ENCODE data around the gene ADAMTS1. TPM values are rescaled to one million over a fixed set of nuclear protein-coding genes. Genes with fewer than 3 reads are reported as not detected.
A peak's percentile ranks its signal among the peaks of the same experiment; 100 is the strongest.
"Not testable (repeated sequence)": the region's sequence is repeated elsewhere in the genome, so short reads cannot be mapped to it uniquely, and the experiment has no call there.

Gene ADAMTS1
- total RNA-seq, 1 donor from 2014 or later: 67.5 TPM

DNA sequence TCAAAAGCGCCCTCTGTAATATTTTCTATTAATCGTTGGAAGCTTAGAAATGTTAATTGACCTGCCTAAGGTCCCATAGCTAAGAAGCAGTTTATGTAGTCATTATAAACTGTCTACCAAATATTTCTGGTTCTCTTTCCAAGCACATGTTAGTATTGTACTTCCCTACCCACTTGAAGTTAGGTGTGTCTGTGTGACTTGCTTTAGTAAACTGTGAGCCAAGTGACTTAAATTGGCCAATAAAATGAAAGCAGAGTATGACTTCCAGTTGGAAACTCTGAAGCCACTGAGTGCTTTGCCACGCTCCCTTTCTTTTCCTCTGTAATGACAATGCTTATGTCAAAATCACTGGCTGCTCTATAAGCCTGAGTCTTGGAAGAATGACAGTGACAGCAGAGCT is 20.6 kb upstream of the ADAMTS1 start:
- DNase-seq (ENCODE audit: low spot score): no peak

DNA sequence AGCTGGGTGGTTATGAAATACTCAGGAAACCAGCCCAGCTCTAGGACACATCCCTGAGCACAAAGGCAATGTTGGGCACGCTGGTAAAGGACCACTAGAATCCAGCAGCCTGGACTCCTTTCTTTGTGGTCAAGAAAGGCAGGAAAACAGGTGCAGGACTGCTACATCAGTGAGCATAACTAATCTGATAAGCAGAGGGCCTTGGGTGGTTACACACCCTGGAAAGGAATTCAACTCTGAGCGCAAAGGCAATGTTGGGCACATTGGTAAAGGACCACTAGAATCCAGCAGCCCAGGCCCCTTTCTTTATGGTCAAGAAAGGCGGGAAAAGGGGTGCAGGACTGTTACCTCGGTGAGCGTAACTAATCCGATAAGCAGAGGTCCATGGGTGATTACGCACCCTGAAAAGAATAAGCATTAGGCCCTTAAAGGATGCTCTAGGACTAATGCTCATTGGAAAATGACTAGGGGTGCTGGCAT is 11.7 kb upstream of the ADAMTS1 start:
- not testable (repeated sequence) for DNase-seq (ENCODE audit: low spot score); H3K27ac Mint-ChIP-seq (ENCODE audit: unreplicated experiment); H3K4me3 Mint-ChIP-seq (ENCODE audit: unreplicated experiment); H3K27me3 Mint-ChIP-seq (ENCODE audit: unreplicated experiment); H3K9me3 Mint-ChIP-seq (ENCODE audit: unreplicated experiment); H3K36me3 Mint-ChIP-seq (ENCODE audit: low read depth, unreplicated experiment)
- H3K4me1 Mint-ChIP-seq (ENCODE audit: unreplicated experiment): peaks cover 10% of the 10 kb centered on the region

More for the DNA sequence above, 20.6 kb upstream of the ADAMTS1 start:
- no peak overlapping the region for H3K4me3 Mint-ChIP-seq (ENCODE audit: unreplicated experiment)
- H3K9me3 Mint-ChIP-seq (ENCODE audit: unreplicated experiment): no peaks in the 10 kb centered on the region
- peaks cover 6% of the 10 kb centered on the region for H3K4me1 Mint-ChIP-seq (ENCODE audit: unreplicated experiment)
- H3K36me3 Mint-ChIP-seq (ENCODE audit: low read depth, unreplicated experiment): no peaks in the 10 kb centered on the region
- no peak overlapping the region for H3K27ac Mint-ChIP-seq (ENCODE audit: unreplicated experiment)
- no peaks in the 10 kb centered on the region for H3K27me3 Mint-ChIP-seq (ENCODE audit: unreplicated experiment)
- TF ChIP-seq, protein P1, sequence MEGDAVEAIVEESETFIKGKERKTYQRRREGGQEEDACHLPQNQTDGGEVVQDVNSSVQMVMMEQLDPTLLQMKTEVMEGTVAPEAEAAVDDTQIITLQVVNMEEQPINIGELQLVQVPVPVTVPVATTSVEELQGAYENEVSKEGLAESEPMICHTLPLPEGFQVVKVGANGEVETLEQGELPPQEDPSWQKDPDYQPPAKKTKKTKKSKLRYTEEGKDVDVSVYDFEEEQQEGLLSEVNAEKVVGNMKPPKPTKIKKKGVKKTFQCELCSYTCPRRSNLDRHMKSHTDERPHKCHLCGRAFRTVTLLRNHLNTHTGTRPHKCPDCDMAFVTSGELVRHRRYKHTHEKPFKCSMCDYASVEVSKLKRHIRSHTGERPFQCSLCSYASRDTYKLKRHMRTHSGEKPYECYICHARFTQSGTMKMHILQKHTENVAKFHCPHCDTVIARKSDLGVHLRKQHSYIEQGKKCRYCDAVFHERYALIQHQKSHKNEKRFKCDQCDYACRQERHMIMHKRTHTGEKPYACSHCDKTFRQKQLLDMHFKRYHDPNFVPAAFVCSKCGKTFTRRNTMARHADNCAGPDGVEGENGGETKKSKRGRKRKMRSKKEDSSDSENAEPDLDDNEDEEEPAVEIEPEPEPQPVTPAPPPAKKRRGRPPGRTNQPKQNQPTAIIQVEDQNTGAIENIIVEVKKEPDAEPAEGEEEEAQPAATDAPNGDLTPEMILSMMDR (IDR thresholded peaks at IDR 0.05; ENCODE audit: unreplicated experiment): no peak

DNA sequence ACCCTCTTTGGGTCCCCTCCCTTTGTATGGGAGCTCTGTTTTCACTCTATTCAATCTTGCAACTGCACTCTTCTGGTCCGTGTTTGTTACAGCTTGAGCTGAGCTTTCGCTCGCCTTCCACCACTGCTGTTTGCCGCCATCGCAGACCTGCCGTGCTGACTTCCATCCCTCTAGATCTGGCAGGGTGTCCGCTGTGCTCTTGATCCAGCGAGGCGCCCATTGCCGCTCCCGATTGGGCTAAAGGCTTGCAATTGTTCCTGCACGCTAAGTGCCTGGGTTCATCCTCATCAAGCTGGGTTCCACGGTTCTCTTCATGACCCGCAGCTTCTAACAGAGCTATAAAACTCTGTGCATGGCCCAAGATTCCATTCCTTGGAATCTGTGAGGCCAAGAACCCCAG is 9.5 kb upstream of the ADAMTS1 start:
- not testable (repeated sequence) for DNase-seq (ENCODE audit: low spot score); H3K27me3 Mint-ChIP-seq (ENCODE audit: unreplicated experiment); H3K36me3 Mint-ChIP-seq (ENCODE audit: low read depth, unreplicated experiment); H3K4me3 Mint-ChIP-seq (ENCODE audit: unreplicated experiment); H3K27ac Mint-ChIP-seq (ENCODE audit: unreplicated experiment); H3K9me3 Mint-ChIP-seq (ENCODE audit: unreplicated experiment)
- peaks cover 19% of the 10 kb centered on the region for H3K4me1 Mint-ChIP-seq (ENCODE audit: unreplicated experiment)

- Mint-ChIP-seq H3K27me3 (ENCODE audit: unreplicated experiment) (no peaks in the 10 kb centered on the region), H3K4me3 (ENCODE audit: unreplicated experiment) (no peak overlapping the region), H3K9me3 (ENCODE audit: unreplicated experiment) (no peaks in the 10 kb centered on the region), H3K27ac (ENCODE audit: unreplicated experiment) (no peak overlapping the region), H3K36me3 (ENCODE audit: low read depth, unreplicated experiment) (no peaks in the 10 kb centered on the region), H3K4me1 (ENCODE audit: unreplicated experiment) (peaks cover 21% of the 10 kb centered on the region)
- no peak for DNase-seq (ENCODE audit: low spot score)
- TF ChIP-seq, protein P1 (IDR thresholded peaks at IDR 0.05; ENCODE audit: unreplicated experiment): no peak
Measured at GRCh38 chr21:26852423-26852822, 7.2 kb upstream of the ADAMTS1 start.

- Mint-ChIP-seq H3K27ac (ENCODE audit: unreplicated experiment) (no peak overlapping the region), H3K27me3 (ENCODE audit: unreplicated experiment) (peaks cover 7% of the 10 kb centered on the region), H3K36me3 (ENCODE audit: low read depth, unreplicated experiment) (no peaks in the 10 kb centered on the region), H3K4me3 (ENCODE audit: unreplicated experiment) (no peak overlapping the region), H3K4me1 (ENCODE audit: unreplicated experiment) (peaks cover 30% of the 10 kb centered on the region), H3K9me3 (ENCODE audit: unreplicated experiment) (no peaks in the 10 kb centered on the region)
- no peak for DNase-seq (ENCODE audit: low spot score)
- TF ChIP-seq, protein P1 (IDR thresholded peaks at IDR 0.05; ENCODE audit: unreplicated experiment): no peak
Measured at GRCh38 chr21:26851109-26851944, 6.1 kb upstream of the ADAMTS1 start.

DNA sequence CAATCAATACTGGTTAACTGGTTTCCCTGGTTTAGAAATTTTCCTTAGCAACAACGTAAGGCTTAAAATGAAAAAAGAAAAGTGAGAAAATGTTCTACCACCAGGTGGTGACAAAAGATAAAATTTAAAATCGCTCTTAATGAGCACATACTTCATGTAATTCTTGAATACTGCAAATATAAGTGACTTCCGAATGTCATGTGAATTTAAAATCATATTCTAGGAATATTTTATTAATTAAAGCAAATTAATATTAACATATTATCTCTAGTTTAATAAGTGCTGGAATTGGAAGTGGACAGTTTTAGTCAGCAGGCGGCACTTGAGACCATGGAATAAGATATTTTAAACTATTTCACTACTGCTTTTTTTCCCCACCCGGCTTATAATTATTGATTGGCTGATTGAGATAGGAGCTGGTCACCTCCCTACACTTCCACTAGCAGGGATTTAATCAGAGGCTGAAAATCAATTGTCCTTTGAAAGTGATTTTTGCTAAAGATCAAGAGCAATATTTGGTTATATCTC is 5.0 kb upstream of the ADAMTS1 start:
- no peak for DNase-seq (ENCODE audit: low spot score)
- Mint-ChIP-seq H3K9me3 (ENCODE audit: unreplicated experiment) (no peaks in the 10 kb centered on the region), H3K4me3 (ENCODE audit: unreplicated experiment) (no peak overlapping the region), H3K4me1 (ENCODE audit: unreplicated experiment) (peaks cover 36% of the 10 kb centered on the region), H3K27me3 (ENCODE audit: unreplicated experiment) (peaks cover 11% of the 10 kb centered on the region), H3K27ac (ENCODE audit: unreplicated experiment) (no peak overlapping the region), H3K36me3 (ENCODE audit: low read depth, unreplicated experiment) (no peaks in the 10 kb centered on the region)
- TF ChIP-seq, protein P1 (IDR thresholded peaks at IDR 0.05; ENCODE audit: unreplicated experiment): peak; percentile 71

Measured in endothelial cell (in vitro differentiated cells).